Upper lobe of left lung (tissue), 4 donors: ENCODE measurements around the gene TTLL10.

Source experiments
- POLR2A ChIP-seq, 4 donors: fragments of 450-650 bp; IDR thresholded peaks; one replicate each; pipeline ENCODE4 v1.5.1; 2016 to 2017; ENCODE audit warnings: antibody characterized with exemption in 4 of 4, mild to moderate bottlenecking in 2 of 4
- POLR2AphosphoS5 ChIP-seq, 2 donors: sonication (generic); formaldehyde crosslinking; IDR thresholded peaks; one replicate each; pipeline ENCODE4 v1.5.1; 2017; ENCODE audit warnings: antibody characterized with exemption in 2 of 2
- TF ChIP-seq, protein P1 (sequence below), 6 experiments: fragments of 450-650 bp in 4 of 6; fragments of 200-600 bp in 2 of 6; sonication (generic) in 2 of 6; IDR thresholded peaks; one replicate each; pipeline ENCODE4 v1.5.1; 2016 to 2019; ENCODE audit warnings: antibody characterized with exemption in 6 of 6

DNA sequence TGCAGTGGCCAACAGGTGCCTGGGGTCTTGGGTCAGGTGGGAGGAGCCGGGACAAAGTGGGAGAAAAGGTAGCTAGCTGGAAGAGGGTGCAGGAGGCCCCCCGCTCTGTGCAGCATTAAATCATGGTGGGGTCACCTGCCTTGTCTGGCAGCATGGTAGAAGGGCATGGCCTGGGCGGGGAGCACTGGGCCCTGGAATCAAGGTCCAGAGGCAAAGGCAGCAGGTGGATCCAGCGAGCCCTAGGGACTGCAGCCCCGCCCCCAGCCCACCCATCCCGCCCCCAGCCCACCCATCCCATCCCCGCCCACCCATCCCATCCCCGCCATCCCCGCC, 16.7 kb upstream of the TTLL10 start:
- TF ChIP-seq, protein P1, sequence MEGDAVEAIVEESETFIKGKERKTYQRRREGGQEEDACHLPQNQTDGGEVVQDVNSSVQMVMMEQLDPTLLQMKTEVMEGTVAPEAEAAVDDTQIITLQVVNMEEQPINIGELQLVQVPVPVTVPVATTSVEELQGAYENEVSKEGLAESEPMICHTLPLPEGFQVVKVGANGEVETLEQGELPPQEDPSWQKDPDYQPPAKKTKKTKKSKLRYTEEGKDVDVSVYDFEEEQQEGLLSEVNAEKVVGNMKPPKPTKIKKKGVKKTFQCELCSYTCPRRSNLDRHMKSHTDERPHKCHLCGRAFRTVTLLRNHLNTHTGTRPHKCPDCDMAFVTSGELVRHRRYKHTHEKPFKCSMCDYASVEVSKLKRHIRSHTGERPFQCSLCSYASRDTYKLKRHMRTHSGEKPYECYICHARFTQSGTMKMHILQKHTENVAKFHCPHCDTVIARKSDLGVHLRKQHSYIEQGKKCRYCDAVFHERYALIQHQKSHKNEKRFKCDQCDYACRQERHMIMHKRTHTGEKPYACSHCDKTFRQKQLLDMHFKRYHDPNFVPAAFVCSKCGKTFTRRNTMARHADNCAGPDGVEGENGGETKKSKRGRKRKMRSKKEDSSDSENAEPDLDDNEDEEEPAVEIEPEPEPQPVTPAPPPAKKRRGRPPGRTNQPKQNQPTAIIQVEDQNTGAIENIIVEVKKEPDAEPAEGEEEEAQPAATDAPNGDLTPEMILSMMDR (IDR thresholded peaks at IDR 0.05), result no peak
- no peak for TF ChIP-seq POLR2AphosphoS5 (IDR thresholded peaks at IDR 0.05)
- no peak for TF ChIP-seq POLR2A (IDR thresholded peaks at IDR 0.05)
